ENCODE results near the gene GNB1L. TPM values are rescaled to one million over a fixed set of nuclear protein-coding genes. Genes with fewer than 3 reads are reported as not detected.

Gene GNB1L
- polyA plus RNA-seq, 3 donors = 3.4 to 6.0 (median 4.8) TPM

DNA sequence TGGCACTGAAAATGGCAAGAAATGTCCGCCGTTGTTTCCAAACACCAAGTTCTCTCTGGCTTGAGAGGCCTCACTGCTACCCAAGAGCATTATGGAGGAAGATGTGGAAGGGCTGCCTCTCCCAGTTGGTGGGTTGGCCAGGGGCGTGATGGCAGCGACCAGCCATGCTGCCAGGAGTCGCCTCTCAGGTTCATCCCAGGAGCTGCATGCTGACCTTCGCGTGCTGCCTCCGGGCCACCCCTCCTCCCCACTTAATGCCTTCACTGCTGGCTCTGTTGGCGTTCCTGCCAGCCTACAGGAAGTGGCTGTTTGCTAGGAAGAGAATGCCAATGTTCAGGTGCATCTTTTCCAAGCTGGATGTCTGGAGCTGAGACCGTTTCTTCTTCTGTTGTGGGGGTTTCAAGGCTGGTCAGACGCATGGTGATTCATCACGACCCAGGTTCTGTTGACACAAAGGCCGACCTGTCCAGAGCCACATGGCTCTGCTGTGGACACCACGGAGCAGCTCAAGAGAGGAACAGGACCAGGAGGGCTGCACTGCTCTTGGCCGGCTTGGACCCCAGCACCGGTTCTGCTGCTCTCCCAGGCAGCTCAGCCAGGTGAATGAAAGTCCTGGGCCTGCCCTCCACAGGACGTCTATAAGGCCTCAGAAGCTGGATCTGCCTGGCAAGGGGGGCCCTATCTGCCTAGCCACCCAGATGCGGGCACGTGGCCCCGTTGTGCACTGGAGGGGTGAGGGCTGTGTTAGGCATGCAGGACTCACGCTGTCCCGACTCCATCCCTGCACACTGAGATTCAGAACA, 69.0 kb downstream of the GNB1L start:
- 94% methylated on average over 15 of the region's 22 CpGs for WGBS (ENCODE audit: insufficient coverage)
- TF ChIP-seq, protein P1, sequence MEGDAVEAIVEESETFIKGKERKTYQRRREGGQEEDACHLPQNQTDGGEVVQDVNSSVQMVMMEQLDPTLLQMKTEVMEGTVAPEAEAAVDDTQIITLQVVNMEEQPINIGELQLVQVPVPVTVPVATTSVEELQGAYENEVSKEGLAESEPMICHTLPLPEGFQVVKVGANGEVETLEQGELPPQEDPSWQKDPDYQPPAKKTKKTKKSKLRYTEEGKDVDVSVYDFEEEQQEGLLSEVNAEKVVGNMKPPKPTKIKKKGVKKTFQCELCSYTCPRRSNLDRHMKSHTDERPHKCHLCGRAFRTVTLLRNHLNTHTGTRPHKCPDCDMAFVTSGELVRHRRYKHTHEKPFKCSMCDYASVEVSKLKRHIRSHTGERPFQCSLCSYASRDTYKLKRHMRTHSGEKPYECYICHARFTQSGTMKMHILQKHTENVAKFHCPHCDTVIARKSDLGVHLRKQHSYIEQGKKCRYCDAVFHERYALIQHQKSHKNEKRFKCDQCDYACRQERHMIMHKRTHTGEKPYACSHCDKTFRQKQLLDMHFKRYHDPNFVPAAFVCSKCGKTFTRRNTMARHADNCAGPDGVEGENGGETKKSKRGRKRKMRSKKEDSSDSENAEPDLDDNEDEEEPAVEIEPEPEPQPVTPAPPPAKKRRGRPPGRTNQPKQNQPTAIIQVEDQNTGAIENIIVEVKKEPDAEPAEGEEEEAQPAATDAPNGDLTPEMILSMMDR (IDR thresholded peaks at IDR 0.05) = no peak
- Histone ChIP-seq H3K79me2 (ENCODE audit: insufficient read depth, low read length) (no peaks in the 10 kb centered on the region), H3K27me3 (ENCODE audit: control insufficient read depth in 2 of 2, insufficient read depth in 2 of 2, low read length in 2 of 2) (no peaks in the 10 kb centered on the region), H4K20me1 (ENCODE audit: insufficient read depth, low read length) (no peaks in the 10 kb centered on the region), H3K36me3 (replicated peaks in 1 of 2; ENCODE audit: control insufficient read depth in 1 of 2, insufficient read depth in 2 of 2, low read length in 2 of 2) (no peaks in the 10 kb centered on the region), H3K9me3 (replicated peaks in 1 of 2; ENCODE audit: control insufficient read depth in 1 of 2, insufficient read depth in 1 of 2, low read length in 2 of 2) (no peaks in the 10 kb centered on the region), H3K4me3 (replicated peaks in 1 of 3; ENCODE audit: low read depth in 2 of 3, low read length in 3 of 3) (no peak overlapping the region), H3K27ac (ENCODE audit: low read depth in 1 of 2, low read length in 2 of 2) (no peak overlapping the region), H2AFZ (ENCODE audit: insufficient read depth, low read depth, low read length, poor library complexity, severe bottlenecking) (no peak overlapping the region), H3K4me2 (replicated peaks; ENCODE audit: extremely low read depth, low read length, poor library complexity, severe bottlenecking) (no peak overlapping the region), H3K4me1 (ENCODE audit: control insufficient read depth in 1 of 2, insufficient read depth in 2 of 2, low read length in 2 of 2) (no peaks in the 10 kb centered on the region), H3K9ac (ENCODE audit: insufficient read depth, low read length, poor library complexity, severe bottlenecking) (no peak overlapping the region)
- peaks cover 3 to 7% (median 7%) of the 10 kb centered on the region in 3 donors for H3K27me3 Mint-ChIP-seq (ENCODE audit: low read depth in 3 of 3)
- no peaks in the 10 kb centered on the region for H3K4me1 Mint-ChIP-seq
- H3K4me3 Mint-ChIP-seq = no peak overlapping the region
- no peak for DNase-seq
- H3K27ac Mint-ChIP-seq = no peak overlapping the region
- H3K36me3 Mint-ChIP-seq = no peaks in the 10 kb centered on the region
- peaks cover 0 to 7% (median 3%) of the 10 kb centered on the region in 7 donors for H3K9me3 Mint-ChIP-seq
- intact Hi-C loops (cut with micrococcal nuclease) = no loop called here

DNA sequence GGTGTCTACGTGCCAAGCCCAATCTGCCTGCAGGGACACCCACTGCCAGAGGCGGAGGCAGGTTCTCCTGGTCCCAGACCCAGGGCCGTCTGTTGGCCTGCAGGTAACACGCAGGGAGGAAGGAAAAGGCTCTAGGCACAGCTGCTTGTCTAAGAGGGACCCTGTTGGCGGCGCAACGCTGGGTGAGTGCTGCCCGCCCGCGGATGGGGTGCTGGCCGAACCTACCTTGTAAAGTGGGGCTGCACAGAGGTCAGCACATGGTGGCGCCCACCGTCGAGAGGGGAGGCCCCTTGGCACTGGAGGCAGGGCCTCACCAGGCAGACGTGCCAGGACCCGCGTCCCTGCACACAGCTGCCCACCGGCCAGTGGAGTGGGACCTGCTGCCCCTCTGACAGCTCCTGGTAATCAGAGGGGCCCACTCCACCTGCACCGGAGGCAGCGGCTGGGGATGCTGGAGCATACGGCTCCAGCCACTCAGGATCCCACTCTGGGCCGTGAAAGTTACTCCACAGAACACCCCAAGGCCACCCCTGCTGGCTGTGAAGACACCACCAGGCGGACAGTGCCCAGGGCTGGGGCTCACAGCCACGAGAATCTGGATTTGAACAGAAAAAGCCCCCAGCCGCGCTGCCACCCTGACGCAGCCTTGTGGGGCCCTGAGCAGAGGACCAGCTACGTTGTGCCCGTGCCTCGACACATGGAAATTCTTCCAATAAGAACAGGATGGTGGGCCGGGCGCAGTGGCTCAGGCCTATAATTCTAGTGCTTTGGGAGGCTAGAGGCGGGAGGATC, 70.1 kb downstream of the GNB1L start:
- no peak for DNase-seq
- Mint-ChIP-seq H3K9me3 (peaks cover 0 to 3% (median 0%) of the 10 kb centered on the region in 7 donors), H3K36me3 (no peaks in the 10 kb centered on the region), H3K27ac (no peak overlapping the region), H3K4me1 (peaks cover 7% of the 10 kb centered on the region), H3K4me3 (no peak overlapping the region), H3K27me3 (ENCODE audit: low read depth in 3 of 3) (peaks cover 3 to 12% (median 6%) of the 10 kb centered on the region in 3 donors)
- WGBS (ENCODE audit: insufficient coverage) = 98% methylated on average over 29 of the region's 33 CpGs
- Histone ChIP-seq H3K79me2 (ENCODE audit: insufficient read depth, low read length) (no peaks in the 10 kb centered on the region), H2AFZ (ENCODE audit: insufficient read depth, low read depth, low read length, poor library complexity, severe bottlenecking) (no peak overlapping the region), H3K4me3 (replicated peaks in 1 of 3; ENCODE audit: low read depth in 2 of 3, low read length in 3 of 3) (no peak overlapping the region), H3K4me2 (replicated peaks; ENCODE audit: extremely low read depth, low read length, poor library complexity, severe bottlenecking) (no peak overlapping the region), H3K4me1 (ENCODE audit: control insufficient read depth in 1 of 2, insufficient read depth in 2 of 2, low read length in 2 of 2) (peaks cover 0 to 5% of the 10 kb centered on the region in 2 donors), H3K36me3 (replicated peaks in 1 of 2; ENCODE audit: control insufficient read depth in 1 of 2, insufficient read depth in 2 of 2, low read length in 2 of 2) (no peaks in the 10 kb centered on the region), H4K20me1 (ENCODE audit: insufficient read depth, low read length) (no peaks in the 10 kb centered on the region), H3K27me3 (ENCODE audit: control insufficient read depth in 2 of 2, insufficient read depth in 2 of 2, low read length in 2 of 2) (no peaks in the 10 kb centered on the region), H3K27ac (ENCODE audit: low read depth in 1 of 2, low read length in 2 of 2) (no peak overlapping the region), H3K9ac (ENCODE audit: insufficient read depth, low read length, poor library complexity, severe bottlenecking) (no peak overlapping the region), H3K9me3 (replicated peaks in 1 of 2; ENCODE audit: control insufficient read depth in 1 of 2, insufficient read depth in 1 of 2, low read length in 2 of 2) (no peaks in the 10 kb centered on the region)
- intact Hi-C loops (cut with micrococcal nuclease) = no loop called here
- TF ChIP-seq, protein P1 (IDR thresholded peaks at IDR 0.05) = no peak
